B cell (primary cell): ENCODE data around the gene PUS7. TPM values are rescaled to one million over a fixed set of nuclear protein-coding genes. Genes with fewer than 3 reads are reported as not detected.

ENCODE experiments used
- ATAC-seq: fragments of 200-7000 bp; cut with Tn5 transposase; one replicate; pipeline ENCODE4 v1.10.0; 2021; ENCODE audit warnings: low read depth, mild to moderate bottlenecking, moderate number of reproducible peaks, moderate library complexity
- CTCF ChIA-PET: fragments of 350-600 bp; sonication (Branson Sonifier 250); formaldehyde crosslinking; loops from one replicate; lab custom pipeline; 2021; ENCODE audit warnings: antibody characterized with exemption, inconsistent platforms; lab: Charles Lee
- POLR2A ChIA-PET: fragments of 350-600 bp; sonication (Branson Sonifier 250); formaldehyde crosslinking; loops from one replicate; lab custom pipeline; 2021; ENCODE audit warnings: antibody characterized with exemption; lab: Charles Lee
- DNase-seq: peaks from one replicate; pipeline ENCODE4 v3.0.0; 2013
- H2AFZ ChIP-seq: 2 replicates; pipeline ENCODE4 v1.6.1; 2012; ENCODE audit warnings: mild to moderate bottlenecking, low read depth, low read length; ENCODE audit not compliant: insufficient read depth, poor library complexity, severe bottlenecking
- H3K27ac ChIP-seq, 2 donors: 1 replicate in 1 of 2; 2 replicates in 1 of 2; pipeline ENCODE4 v1.5.1; 2012 to 2013; ENCODE audit warnings: low read length in 2 of 2, mild to moderate bottlenecking in 2 of 2, moderate library complexity in 1 of 2
- H3K27me3 ChIP-seq, 4 experiments: fragments of 200-600 bp in 1 of 4; sonication (generic) in 1 of 4; replicated peaks in 1 of 4; 1 replicate in 2 of 4; 2 replicates in 2 of 4; pipeline versions ENCODE4 v1.6.1 to v1.7.0; 2013 to 2016; ENCODE audit warnings: low read length in 3 of 4, mild to moderate bottlenecking in 2 of 4, mixed read lengths in 1 of 4, moderate library complexity in 1 of 4; ENCODE audit not compliant: insufficient read depth in 4 of 4, control insufficient read depth in 3 of 4; ENCODE audit errors: control extremely low read depth in 1 of 4
- H3K36me3 ChIP-seq, 2 experiments: replicated peaks in 1 of 2; 1 replicate in 1 of 2; 2 replicates in 1 of 2; pipeline versions ENCODE4 v1.6.1 to v1.7.1; 2013; ENCODE audit warnings: low read length in 1 of 2; ENCODE audit not compliant: insufficient read depth in 2 of 2, control insufficient read depth in 1 of 2; ENCODE audit errors: control extremely low read depth in 1 of 2, extremely low read depth in 1 of 2
- H3K4me1 ChIP-seq, 2 donors: fragments of 200-600 bp in 1 of 2; sonication (generic) in 1 of 2; 1 replicate in 1 of 2; 2 replicates in 1 of 2; pipeline versions ENCODE4 v1.5.1 to v1.6.1; 2013 to 2017; ENCODE audit warnings: low read length in 2 of 2; ENCODE audit not compliant: control insufficient read depth in 2 of 2, insufficient read depth in 2 of 2
- H3K4me2 ChIP-seq: replicated peaks from 2 replicates; pipeline ENCODE3; 2012; ENCODE audit warnings: mild to moderate bottlenecking, low read depth, low read length; ENCODE audit not compliant: poor library complexity, severe bottlenecking
- H3K4me3 ChIP-seq, 5 experiments: fragments of 200-600 bp in 1 of 5; sonication (generic) in 1 of 5; 1 replicate in 3 of 5; 2 replicates in 2 of 5; pipeline versions ENCODE4 v1.5.1 to v1.7.0; 2011 to 2016; ENCODE audit warnings: low read length in 4 of 5, mild to moderate bottlenecking in 4 of 5, low read depth in 2 of 5, control low read depth in 1 of 5, moderate library complexity in 1 of 5; ENCODE audit not compliant: insufficient read depth in 1 of 5; ENCODE audit errors: control extremely low read depth in 1 of 5, extremely low read depth in 1 of 5
- H3K79me2 ChIP-seq: fragments of 200-600 bp; sonication (generic); one replicate; pipeline ENCODE4 v1.6.0; 2016; ENCODE audit warnings: low read length; ENCODE audit not compliant: control insufficient read depth, insufficient read depth
- H3K9ac ChIP-seq: fragments of 200-600 bp; sonication (generic); 2 replicates; pipeline ENCODE4 v1.6.1; 2017; ENCODE audit warnings: mild to moderate bottlenecking, low read length, moderate library complexity
- H3K9me3 ChIP-seq, 3 donors: one replicate each; pipeline versions ENCODE4 v1.6.1 to v1.7.1; 2013; ENCODE audit warnings: low read length in 2 of 3; ENCODE audit not compliant: control insufficient read depth in 2 of 3, insufficient read depth in 1 of 3; ENCODE audit errors: control extremely low read depth in 1 of 3
- H4K20me1 ChIP-seq: 2 replicates; pipeline ENCODE4 v1.6.0; 2012; ENCODE audit warnings: mild to moderate bottlenecking, low read length; ENCODE audit not compliant: insufficient read depth, control insufficient read depth, poor library complexity, severe bottlenecking
- H3K27ac Mint-ChIP-seq: one replicate; pipeline ENCODE4 v1.8.0; 2021; ENCODE audit warnings: mixed read lengths
- H3K27me3 Mint-ChIP-seq: one replicate; pipeline ENCODE4 v1.8.0; 2021; ENCODE audit warnings: mixed read lengths
- H3K4me1 Mint-ChIP-seq: one replicate; pipeline ENCODE4 v1.8.0; 2021; ENCODE audit warnings: mixed read lengths
- H3K4me3 Mint-ChIP-seq: one replicate; pipeline ENCODE4 v1.8.0; 2021; ENCODE audit warnings: mixed read lengths
- H3K9me3 Mint-ChIP-seq: one replicate; pipeline ENCODE4 v1.8.0; 2022; ENCODE audit warnings: mixed read lengths; ENCODE audit not compliant: insufficient read depth
- CTCF ChIP-seq: fragments of 200-600 bp; IDR thresholded peaks from one replicate; pipeline ENCODE4 v1.8.0; 2022; ENCODE audit warnings: antibody characterized with exemption, mild to moderate bottlenecking
- EZH2 ChIP-seq: IDR thresholded peaks from 2 replicates; pipeline ENCODE4 v1.6.1; 2012; ENCODE audit warnings: borderline replicate concordance, low read depth, mild to moderate bottlenecking, moderate library complexity, low read length; ENCODE audit not compliant: insufficient read depth, poor library complexity, severe bottlenecking
- WGBS: methylation state at CpG from one replicate; pipeline ENCODE4 v1.1.5; 2013; ENCODE audit warnings: missing lambda C conversion rate; ENCODE audit not compliant: insufficient coverage; 5-methylcytosine and 5-hydroxymethylcytosine counted together
- intact Hi-C: fragments of 100-400 bp; cut with micrococcal nuclease; formaldehyde crosslinking; loops from one replicate; pipeline ENCODE4 v1.10.0; 2022
- polyA plus RNA-seq: library from polyadenylated mRNA; depleted of rRNA; stranded (reverse); fragments of >200 nt; gene quantifications from 2 replicates; pipeline ENCODE4 v1.2.3, GENCODE V29; 2012
- total RNA-seq, 2 donors: library from RNA; stranded (reverse); fragments of 120-200 nt in 1 of 2; gene quantifications; 1 replicate in 1 of 2; 2 replicates in 1 of 2; pipeline versions ENCODE4 v1.2.3 to v1.2.4, GENCODE V29; 2013 to 2022

Gene PUS7
- total and polyA plus RNA-seq, 2 donors (not counting 1 experiment from before 2014, with no cell fraction given) = 2.0 to 7.7 TPM

- Mint-ChIP-seq H3K27ac (no peak overlapping the region), H3K27me3 (no peaks in the 10 kb centered on the region), H3K4me1 (no peaks in the 10 kb centered on the region), H3K4me3 (no peak overlapping the region), H3K9me3 (no peaks in the 10 kb centered on the region)
- ATAC-seq = no peak
- Histone ChIP-seq H3K27me3 (no peaks in the 10 kb centered on the region), H3K79me2 (no peaks in the 10 kb centered on the region), H3K4me1 (no peaks in the 10 kb centered on the region), H2AFZ (no peak overlapping the region), H3K27ac (no peak overlapping the region), H3K36me3 (no peaks in the 10 kb centered on the region), H3K4me3 (no peak overlapping the region), H3K9me3 (no peaks in the 10 kb centered on the region), H4K20me1 (no peaks in the 10 kb centered on the region), H3K4me2 (no peak overlapping the region), H3K9ac (no peak overlapping the region)
- no peak for DNase-seq
- TF ChIP-seq EZH2 (no peak), CTCF (no peak)
- CTCF ChIA-PET = no interaction called here
- WGBS = no CpG with 5 or more reads among the region's 1 CpG
- POLR2A ChIA-PET = no interaction called here
- intact Hi-C loops = no loop called here
Measured at GRCh38 chr7:105474045-105474444, 48.0 kb downstream of the PUS7 start.

- 100% methylated on average over 2 of the region's 4 CpGs for WGBS
- no peaks in the 10 kb centered on the region for H3K36me3 ChIP-seq
- CTCF ChIA-PET = no interaction called here
- TF ChIP-seq CTCF (no peak), EZH2 (no peak)
- POLR2A ChIA-PET = no interaction called here
- H3K27ac Mint-ChIP-seq = no peak overlapping the region
- no peaks in the 10 kb centered on the region for H3K27me3 ChIP-seq
- H3K4me1 ChIP-seq = no peaks in the 10 kb centered on the region
- H4K20me1 ChIP-seq = no peaks in the 10 kb centered on the region
- ATAC-seq (no peak), DNase-seq (no peak)
- no peak overlapping the region for H3K4me3 Mint-ChIP-seq
- no peaks in the 10 kb centered on the region for H3K27me3 Mint-ChIP-seq
- no peaks in the 10 kb centered on the region for H3K79me2 ChIP-seq
- no peak overlapping the region for H3K4me2 ChIP-seq
- intact Hi-C loops = no loop called here
- H2AFZ ChIP-seq = no peak overlapping the region
- no peaks in the 10 kb centered on the region for H3K4me1 Mint-ChIP-seq
- no peak overlapping the region for H3K27ac ChIP-seq
- no peaks in the 10 kb centered on the region for H3K9me3 ChIP-seq
- no peak overlapping the region for H3K9ac ChIP-seq
- no peak overlapping the region for H3K4me3 ChIP-seq
- H3K9me3 Mint-ChIP-seq = no peaks in the 10 kb centered on the region
Measured at GRCh38 chr7:105473163-105473562, 48.9 kb downstream of the PUS7 start.
